Lung (tissue), 12 donors: ENCODE measurements around the gene SEMA4D. TPM values are rescaled to one million over a fixed set of nuclear protein-coding genes. Genes with fewer than 3 reads are reported as not detected.

ENCODE experiments used
- ATAC-seq: fragments of 200-7000 bp; cut with Tn5 transposase; one replicate; pipeline ENCODE4 v1.9.1; 2020; ENCODE audit warnings: moderate number of reproducible peaks; ENCODE audit not compliant: insufficient read depth, low FRiP score
- DNase-seq, 3 donors: peaks; one replicate each; pipeline ENCODE4 v3.0.0-alpha.2; 2013 to 2017
- H3K27ac ChIP-seq, 2 donors: one replicate each; pipeline ENCODE4 v1.5.1; 2013; ENCODE audit warnings: mild to moderate bottlenecking in 2 of 2, moderate library complexity in 2 of 2, control low read depth in 1 of 2, inconsistent platforms in 1 of 2, low read depth in 1 of 2, low read length in 1 of 2
- H3K27me3 ChIP-seq, 3 donors: one replicate each; pipeline ENCODE4 v1.5.1; 2013; ENCODE audit warnings: low read length in 2 of 3; ENCODE audit not compliant: control insufficient read depth in 3 of 3, insufficient read depth in 3 of 3
- H3K36me3 ChIP-seq, 4 donors: one replicate each; pipeline ENCODE4 v1.5.1; 2013; ENCODE audit warnings: low read length in 4 of 4, mild to moderate bottlenecking in 1 of 4, moderate library complexity in 1 of 4; ENCODE audit not compliant: control insufficient read depth in 4 of 4, insufficient read depth in 4 of 4
- H3K4me1 ChIP-seq, 5 donors: one replicate each; pipeline ENCODE4 v1.5.1; 2013; ENCODE audit warnings: low read length in 5 of 5, mild to moderate bottlenecking in 2 of 5, moderate library complexity in 1 of 5; ENCODE audit not compliant: control insufficient read depth in 5 of 5, insufficient read depth in 5 of 5
- H3K4me3 ChIP-seq: one replicate; pipeline ENCODE4 v1.5.1; 2013; ENCODE audit warnings: mild to moderate bottlenecking, control low read depth, moderate library complexity
- H3K9ac ChIP-seq, 2 donors: one replicate each; pipeline ENCODE4 v1.5.1; 2013; ENCODE audit warnings: low read length in 2 of 2, control low read depth in 1 of 2; ENCODE audit not compliant: insufficient read depth in 1 of 2
- H3K9me3 ChIP-seq, 4 donors: one replicate each; pipeline ENCODE4 v1.5.1; 2013; ENCODE audit warnings: low read length in 3 of 4, mild to moderate bottlenecking in 1 of 4, moderate library complexity in 1 of 4; ENCODE audit not compliant: control insufficient read depth in 4 of 4, insufficient read depth in 3 of 4
- CTCF ChIP-seq: IDR thresholded peaks from 2 replicates; pipeline ENCODE4 v1.5.1; 2012; ENCODE audit warnings: mild to moderate bottlenecking; ENCODE audit errors: control extremely low read depth, extremely low read depth
- WGBS, 2 donors: extraction: QIAGEN DNeasy Blood & Tissue Kit; methylation state at CpG; one replicate each; pipeline ENCODE4 v1.1.7; 2013; 5-methylcytosine and 5-hydroxymethylcytosine counted together
- polyA plus RNA-seq, 2 donors: library from polyadenylated mRNA; stranded (reverse); fragments of 200-250 nt; gene quantifications; one replicate each; pipeline ENCODE4 v1.2.1, GENCODE V29; 2013
- total RNA-seq, 2 donors: library from RNA; depleted of rRNA in 1 of 2; stranded (reverse); fragments of >200 nt in 1 of 2; gene quantifications; one replicate each; pipeline ENCODE4 v1.2.1, GENCODE V29; 2014 to 2021
- donor health status: control.
- donor health status: control.
- donor health status: Bipolar disorder and iron deficiency.
- donor health status: healthy.
- donor health status: DM: yes; HTN: yes; CAD: no.

Gene SEMA4D
- total and polyA plus RNA-seq, 4 donors: 6.7 to 61.5 (median 29.0) TPM

DNA sequence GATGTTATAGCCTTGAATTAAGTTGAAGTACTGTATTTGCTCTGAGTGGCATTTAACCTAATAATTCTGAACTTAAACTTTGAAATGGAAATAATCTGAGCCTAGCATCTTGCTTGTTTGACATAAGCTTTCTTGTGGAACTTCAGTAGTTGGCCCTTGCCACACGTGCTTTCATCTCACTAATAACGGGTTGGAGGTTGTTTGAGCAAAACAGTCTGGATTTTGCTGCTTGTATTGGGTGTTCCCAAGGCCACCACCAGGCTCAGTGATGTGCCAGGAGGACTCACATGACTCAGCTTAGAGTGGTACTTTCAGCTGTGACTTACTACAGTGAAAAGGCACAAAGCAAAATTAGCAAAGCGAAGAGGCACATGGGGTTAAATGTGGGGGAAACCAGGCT, 143.9 kb downstream of the SEMA4D start:
- no peak overlapping the region for H3K27ac ChIP-seq
- no peak overlapping the region for H3K4me3 ChIP-seq
- no peaks in the 10 kb centered on the region for H3K9me3 ChIP-seq
- H3K36me3 ChIP-seq: peaks cover 33 to 76% (median 69%) of the 10 kb centered on the region in 4 donors
- TF ChIP-seq CTCF: no peak
- DNase-seq (peak in 2 of 3 donors; percentile 33 to 54), ATAC-seq (no peak)
- WGBS, 2 donors: 83 to 86% methylated on average over 3 of the region's 3 CpGs
- H3K9ac ChIP-seq: no peak overlapping the region
- H3K4me1 ChIP-seq: peaks cover 0 to 3% (median 0%) of the 10 kb centered on the region in 5 donors
- H3K27me3 ChIP-seq: no peaks in the 10 kb centered on the region

- DNase-seq (no peak), ATAC-seq (no peak)
- 88 to 93% methylated on average over 8 of the region's 8 CpGs for WGBS, 2 donors
- H3K36me3 ChIP-seq: peaks cover 37 to 77% (median 70%) of the 10 kb centered on the region in 4 donors
- peaks cover 0 to 3% (median 0%) of the 10 kb centered on the region in 5 donors for H3K4me1 ChIP-seq
- no peak overlapping the region for H3K27ac ChIP-seq
- H3K9ac ChIP-seq: no peak overlapping the region
- H3K9me3 ChIP-seq: no peaks in the 10 kb centered on the region
- no peak overlapping the region for H3K4me3 ChIP-seq
- H3K27me3 ChIP-seq: no peaks in the 10 kb centered on the region
- TF ChIP-seq CTCF: no peak
Measured at GRCh38 chr9:89352874-89353649, 144.9 kb downstream of the SEMA4D start.

DNA sequence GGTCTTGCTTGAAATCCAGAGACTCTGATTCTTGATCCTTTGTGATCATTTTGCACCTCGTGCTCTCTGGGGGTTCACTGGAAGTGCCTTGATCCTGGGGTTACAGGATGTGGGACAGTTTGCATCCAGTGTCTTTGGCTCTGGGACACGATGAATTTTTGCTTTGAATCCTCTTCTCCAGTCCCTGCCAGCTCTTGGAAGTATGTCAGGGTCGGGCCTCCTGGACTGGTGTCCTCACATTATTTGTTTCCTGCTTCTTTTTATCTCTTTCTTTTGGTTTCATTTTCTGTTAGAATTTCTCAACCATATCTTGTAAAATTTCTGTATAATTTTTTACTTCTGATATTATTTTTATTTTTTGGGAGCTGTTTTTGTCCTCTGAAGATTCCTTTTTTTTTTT, 145.5 kb downstream of the SEMA4D start:
- peaks cover 37 to 76% (median 68%) of the 10 kb centered on the region in 4 donors for H3K36me3 ChIP-seq
- H3K27me3 ChIP-seq: no peaks in the 10 kb centered on the region
- H3K4me3 ChIP-seq: no peak overlapping the region
- peaks cover 0 to 3% (median 0%) of the 10 kb centered on the region in 5 donors for H3K4me1 ChIP-seq
- H3K9me3 ChIP-seq: no peaks in the 10 kb centered on the region
- no peak overlapping the region for H3K27ac ChIP-seq
- DNase-seq (no peak), ATAC-seq (no peak)
- 57 to 62% methylated on average over 3 of the region's 3 CpGs for WGBS, 2 donors
- no peak overlapping the region for H3K9ac ChIP-seq
- TF ChIP-seq CTCF: no peak
